Spleen (tissue), 7 donors: ENCODE data around the gene TRMT2A.

Experiments used
- CTCF ChIP-seq, 11 experiments: fragments of 200-600 bp in 7 of 11; fragments of 450-650 bp in 4 of 11; sonication (generic) in 4 of 11; IDR thresholded peaks in 8 of 11; conservative IDR thresholded peaks in 3 of 11; 1 replicate in 7 of 11; 2 replicates in 4 of 11; pipeline versions ENCODE4 v1.4.0 to v1.8.0; 2016 to 2021; ENCODE audit warnings: antibody characterized with exemption in 11 of 11, inconsistent platforms in 4 of 11, mild to moderate bottlenecking in 1 of 11
- POLR2A ChIP-seq, 3 donors: fragments of 450-650 bp; IDR thresholded peaks; one replicate each; pipeline ENCODE4 v1.5.1; 2017; ENCODE audit warnings: antibody characterized with exemption in 3 of 3, mild to moderate bottlenecking in 1 of 3
- donor health status: DM: no; HTN: no; CAD: no; lungs with moderate emphysema.
- donor health status: DM: no; HTN: no; CAD: no.
- donor health status: DM: no; HTN: no; CAD: no.

- TF ChIP-seq POLR2A (IDR thresholded peaks at IDR 0.05) (no peak), CTCF (IDR thresholded peaks at IDR 0.05 in 8 of 11, conservative IDR thresholded peaks at IDR 0.05 in 3 of 11) (no peak)
Observed at GRCh38 chr22:20064545-20065262, 52.3 kb downstream of the TRMT2A start.
